HG03460 (cell line): Measurements from ENCODE around the gene ANKRD62.
"Not testable (repeated sequence)": the region's sequence is repeated elsewhere in the genome, so short reads cannot be mapped to it uniquely, and the experiment has no call there.

ENCODE experiments used
- ATAC-seq: cut with Tn5 transposase; IDR thresholded peaks from one replicate; pipeline ENCODE4 v1.9.1; 2021; ENCODE audit not compliant: unreplicated experiment

ANKRD62 gene

DNA sequence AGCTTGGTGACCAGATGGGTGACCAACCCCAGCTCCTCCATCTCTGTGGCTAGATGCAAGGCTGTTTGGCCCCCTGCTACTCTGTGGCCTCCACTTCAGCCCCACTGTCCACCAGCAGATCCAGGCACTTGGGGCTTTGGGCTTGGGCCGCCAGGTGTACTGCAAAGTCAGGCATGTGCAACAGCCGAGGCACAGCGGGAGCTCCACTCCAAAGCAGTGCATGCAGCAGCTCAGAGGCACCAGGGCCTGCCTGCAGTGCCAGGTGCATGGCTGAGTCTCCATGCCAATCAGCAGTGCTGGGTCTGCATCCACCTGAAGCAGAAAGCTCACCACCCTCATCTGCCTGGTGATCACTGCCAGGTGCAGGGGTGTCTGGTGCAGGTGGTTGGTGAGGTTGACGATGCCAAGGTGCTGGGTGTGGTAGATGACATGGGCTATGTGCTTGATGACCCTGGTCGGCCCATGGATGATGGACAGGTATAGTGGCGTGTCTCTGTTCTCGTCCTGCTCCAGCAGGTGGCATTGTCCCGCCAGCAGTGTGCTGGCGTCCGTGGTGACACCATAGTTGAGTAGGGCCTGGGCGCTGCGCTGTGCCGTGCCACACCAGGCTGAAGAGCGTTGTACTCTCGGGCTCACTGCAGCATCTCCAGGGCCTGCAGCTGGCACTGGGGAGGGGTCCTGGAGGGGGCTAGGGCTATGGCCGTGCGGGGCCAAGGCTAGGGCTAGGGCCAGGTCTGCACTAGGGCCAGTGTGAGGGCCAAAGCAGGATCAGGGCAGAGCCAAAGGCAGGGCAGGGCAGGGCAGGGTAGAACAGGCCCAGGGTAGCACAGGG, 1.0 kb upstream of the ANKRD62 start:
- no peak for ATAC-seq

DNA sequence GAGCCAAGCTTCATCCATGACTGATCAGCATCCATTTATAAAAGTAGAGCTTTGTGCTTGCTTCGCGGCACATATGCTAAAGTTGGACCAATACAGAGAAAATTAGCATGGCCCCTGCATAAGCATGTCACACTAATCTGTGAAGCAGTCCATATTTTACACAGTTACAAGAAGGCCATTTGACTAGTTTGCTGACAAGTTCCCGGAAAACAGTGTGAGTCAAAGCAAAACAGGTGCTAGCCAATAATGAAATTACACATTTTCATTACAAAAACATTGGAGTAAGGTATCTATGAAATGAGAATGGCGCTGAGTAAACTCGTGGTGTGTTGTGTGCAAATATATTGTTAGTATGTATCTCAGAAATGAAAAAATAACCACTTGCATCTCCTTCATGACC, 4.7 kb downstream of the ANKRD62 start:
- no peak for ATAC-seq

DNA sequence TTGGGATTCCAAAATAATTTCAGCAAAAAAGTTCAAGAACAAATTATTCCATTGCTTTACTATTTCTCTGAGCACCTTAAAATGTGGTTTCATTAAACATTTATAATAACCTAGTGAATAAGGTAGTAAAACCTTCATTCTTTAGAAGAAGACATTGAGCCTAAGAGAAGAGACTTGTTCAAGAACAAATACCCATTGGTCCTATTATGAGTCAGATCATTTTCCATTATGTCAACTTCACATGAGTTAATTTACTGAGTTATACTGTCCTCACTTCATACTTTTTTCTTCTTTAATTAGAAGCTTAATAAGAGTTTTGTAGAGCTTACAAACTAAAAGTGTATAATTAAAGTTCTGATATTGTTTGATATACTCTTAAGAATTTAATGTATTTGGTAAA, 5.5 kb downstream of the ANKRD62 start:
- ATAC-seq, result no peak

DNA sequence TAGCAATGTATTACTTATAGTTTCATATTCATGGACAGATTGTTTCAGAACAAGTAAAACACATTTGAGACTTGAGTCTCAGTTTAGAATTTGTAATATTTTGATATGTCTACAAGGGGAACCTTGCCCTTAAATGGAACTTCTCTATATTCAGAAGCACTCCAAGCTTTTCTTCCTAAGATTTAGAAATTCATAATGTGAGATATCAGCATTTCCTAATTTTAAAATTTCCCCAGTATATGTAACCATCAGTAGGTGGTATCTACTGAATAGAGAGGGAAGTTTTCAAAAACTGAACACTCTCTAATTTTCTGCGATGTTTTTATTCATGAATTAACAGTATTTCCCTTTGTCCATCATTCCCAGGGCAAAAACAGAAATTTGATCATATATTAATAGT, 7.6 kb downstream of the ANKRD62 start:
- no peak for ATAC-seq

DNA sequence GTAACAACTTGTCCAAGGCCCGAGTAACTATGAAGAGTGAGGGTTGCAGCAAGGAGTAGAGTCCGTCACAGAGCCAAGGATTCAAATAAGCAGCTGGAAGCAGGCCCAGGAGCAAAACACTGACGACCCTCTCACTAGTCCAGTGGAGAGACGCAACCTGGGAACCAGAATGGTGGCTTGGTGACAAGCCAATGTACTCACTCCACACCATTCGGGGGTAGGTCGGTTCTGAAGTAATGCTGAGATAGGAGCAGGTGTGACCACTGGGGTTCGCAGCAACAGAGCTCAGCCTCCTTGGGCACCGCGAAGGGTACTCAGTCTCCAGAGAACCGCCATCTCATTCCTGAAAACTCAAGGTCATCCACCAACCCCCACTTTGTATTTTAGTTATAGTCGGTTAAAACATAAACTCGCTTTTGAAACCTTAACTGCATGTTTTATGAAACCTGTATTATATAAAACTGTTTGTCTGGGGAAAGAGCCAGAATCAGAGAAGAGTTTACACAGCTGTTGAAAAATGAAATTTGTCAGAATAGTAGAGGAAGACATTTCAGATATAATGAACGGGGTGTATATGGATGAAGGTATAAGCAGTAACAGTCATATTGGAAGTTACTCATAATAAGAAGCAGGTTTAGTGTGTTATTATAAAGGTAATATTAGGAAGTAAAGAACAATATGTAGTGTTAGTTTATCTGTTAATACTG, 8.6 kb downstream of the ANKRD62 start:
- no peak for ATAC-seq

DNA sequence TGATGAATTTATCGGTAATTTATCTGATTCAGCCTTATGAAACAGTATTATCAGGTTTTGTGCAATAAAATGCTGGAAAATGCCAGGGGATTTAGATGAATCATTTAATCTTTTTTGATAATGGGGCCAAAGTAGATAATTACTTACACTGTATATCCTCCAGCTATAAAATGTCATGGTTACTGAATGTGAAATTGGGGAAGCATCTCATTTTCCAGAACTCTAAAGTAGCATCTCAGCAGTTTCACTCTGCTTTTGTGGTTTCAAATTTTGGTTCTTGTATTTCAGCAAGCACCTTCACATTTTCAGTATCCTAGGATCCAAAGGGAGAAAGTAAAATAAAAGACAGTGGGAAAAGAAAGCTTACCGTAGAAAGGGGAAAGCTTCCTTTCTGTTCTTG, 12.8 kb downstream of the ANKRD62 start:
- ATAC-seq, result no peak

DNA sequence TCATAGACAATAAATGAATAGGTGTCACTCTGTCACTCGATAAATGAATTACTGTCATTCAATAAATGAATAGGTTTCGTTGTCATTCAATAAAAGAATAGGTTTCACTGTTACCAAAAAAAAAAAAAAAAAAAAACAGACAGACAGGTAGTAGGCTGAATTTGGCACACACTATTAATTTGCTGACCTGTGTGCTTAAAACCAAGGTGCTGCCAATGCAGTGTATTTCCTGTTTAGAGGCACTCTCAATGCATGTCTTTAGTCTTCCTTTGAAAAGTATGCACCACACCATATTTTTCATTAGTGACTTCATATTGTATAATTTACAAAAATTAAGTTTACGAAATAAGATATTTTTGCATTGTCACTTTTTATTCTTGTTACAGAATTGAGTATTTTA, 16.2 kb downstream of the ANKRD62 start:
- ATAC-seq, result no peak

DNA sequence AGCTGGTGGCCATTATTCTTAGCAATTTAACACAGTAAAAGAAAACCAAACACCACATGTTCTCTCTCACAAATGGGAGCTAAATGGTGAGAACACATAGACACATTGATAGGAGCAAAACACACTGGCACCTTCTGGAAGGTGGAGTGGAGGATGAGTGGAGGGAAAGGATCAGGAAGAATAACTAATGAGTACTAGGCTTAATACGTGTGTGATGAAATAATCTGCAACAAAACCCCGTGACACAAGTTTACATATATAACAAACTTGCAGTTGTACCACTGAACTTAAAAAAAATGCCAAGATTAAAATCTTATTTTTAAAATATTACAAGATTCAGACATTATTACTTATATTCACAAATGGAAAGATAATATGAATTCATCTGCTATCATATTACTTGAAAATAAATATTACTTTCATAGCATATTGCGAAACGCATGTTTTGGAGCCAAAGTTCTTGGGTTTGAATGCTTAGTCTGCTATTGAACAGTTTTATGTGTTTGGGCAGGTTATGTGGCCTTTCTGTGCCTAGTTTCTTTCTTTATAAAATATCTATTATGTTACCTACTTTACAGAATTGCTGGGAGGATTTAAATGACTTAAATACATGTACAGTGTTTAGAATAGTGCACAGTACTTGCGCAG, 20.5 kb downstream of the ANKRD62 start:
- ATAC-seq, result no peak

DNA sequence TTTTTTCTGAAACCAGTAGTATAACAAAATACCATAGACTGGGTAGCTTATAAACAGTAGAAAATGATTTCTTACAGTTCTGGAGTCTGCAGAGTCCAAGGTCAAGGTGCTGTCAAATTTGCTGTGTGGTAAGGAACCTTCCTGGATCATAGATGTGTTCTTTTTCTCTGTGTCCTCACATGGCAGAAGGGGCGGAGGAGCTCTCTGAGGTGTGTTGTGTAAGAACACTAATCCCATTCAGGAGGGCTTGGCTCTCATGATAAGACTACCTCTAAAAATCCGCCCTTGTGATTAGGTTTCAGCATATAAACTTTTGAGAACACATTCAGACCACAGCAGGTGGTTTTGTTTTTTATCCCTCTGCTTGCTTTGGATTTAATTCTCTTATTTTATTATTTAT, 25.7 kb downstream of the ANKRD62 start:
- ATAC-seq, result no peak

DNA sequence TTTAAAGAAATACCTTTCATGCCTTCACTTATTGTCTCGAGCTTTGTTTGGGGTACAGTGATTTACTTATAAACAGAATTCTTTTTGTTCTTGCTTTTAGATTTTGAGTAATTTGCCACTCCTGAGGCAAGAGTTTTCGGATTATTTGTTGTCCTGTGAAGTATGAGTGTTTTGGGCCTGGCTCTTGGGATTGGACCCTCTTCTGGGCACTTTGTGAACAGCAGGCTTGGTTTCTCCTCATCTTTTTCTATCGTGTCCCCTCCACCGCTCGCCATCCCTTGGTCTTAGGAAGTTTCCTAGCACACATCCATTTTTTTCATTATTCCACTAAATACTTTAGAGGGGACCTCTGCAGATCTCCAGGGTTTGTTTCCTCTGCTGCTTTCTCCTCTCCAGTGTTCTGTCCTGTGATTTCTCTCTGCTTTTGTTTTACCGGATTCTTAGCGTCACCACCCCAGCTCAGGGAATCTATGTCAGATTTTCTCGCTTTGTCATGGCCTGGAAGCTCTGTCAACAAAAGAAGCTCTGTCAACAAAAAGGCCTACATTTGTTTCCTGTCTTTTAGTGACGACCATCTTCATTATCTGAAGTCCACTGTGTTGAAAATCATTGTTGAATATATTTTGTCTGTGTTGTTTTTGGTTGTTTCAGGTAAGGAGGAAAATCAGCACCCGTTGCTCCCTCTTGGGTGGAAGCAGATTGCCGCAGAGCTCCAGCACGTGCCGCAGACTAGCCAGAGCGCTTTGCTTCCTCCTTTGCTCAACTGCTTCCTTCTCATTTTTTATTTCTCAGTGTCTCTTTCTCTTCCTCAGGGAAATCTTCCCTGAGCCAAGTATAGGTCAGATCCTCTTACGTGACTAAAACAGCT, 27.8 kb downstream of the ANKRD62 start:
- no peak for ATAC-seq

DNA sequence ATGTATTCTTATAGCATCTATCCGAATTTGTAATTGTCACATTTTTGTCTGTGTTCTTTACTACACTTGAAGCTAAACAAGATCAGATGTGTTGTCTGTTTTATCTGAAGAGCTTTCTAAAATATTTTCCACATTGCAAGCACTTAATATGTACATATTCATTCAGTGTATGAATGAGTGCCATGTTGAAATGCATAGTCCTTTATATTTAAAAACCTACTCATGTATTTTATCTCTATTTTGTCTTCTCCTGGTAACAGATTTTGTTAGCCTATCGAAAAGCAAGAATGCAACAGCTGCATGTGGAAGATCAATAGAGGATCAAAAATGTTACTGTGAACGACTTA, 28.4 kb downstream of the ANKRD62 start:
- ATAC-seq, result not testable (repeated sequence)

DNA sequence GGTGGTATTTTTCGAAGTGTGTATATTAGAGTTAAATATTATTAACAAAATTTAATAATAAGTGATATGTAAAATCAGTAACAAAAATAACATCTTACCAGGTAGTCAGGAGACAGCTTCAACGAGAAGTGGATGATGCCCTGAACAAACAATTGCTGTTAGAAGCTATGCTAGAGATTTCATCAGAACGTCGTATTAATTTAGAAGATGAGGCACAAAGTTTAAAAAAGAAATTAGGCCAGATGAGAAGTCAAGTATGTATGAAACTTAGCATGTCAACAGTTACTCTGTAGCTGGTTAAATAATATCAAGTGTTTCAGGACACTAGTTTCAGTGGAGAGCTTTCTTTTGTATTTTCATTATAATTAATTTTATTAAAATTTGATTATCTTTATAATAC, 34.0 kb downstream of the ANKRD62 start:
- not testable (repeated sequence) for ATAC-seq

DNA sequence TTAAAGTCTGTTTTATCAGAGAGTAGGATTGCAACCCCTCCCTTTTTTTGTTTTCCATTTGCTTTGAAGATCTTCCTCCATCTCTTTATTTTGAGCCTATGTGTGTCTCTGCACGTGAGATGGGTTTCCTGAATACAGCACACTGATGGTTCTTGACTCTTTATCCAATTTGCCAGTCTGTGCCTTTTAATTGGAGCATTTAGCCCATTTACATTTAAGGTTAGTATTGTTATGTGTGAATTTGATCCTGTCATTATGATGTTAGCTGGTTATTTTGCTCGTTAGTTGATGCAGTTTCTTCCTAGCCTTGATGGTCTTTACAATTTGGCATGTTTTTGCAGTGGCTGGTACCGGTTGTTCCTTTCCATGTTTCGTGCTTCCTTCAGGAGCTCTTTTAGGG, 45.2 kb downstream of the ANKRD62 start:
- not testable (repeated sequence) for ATAC-seq

DNA sequence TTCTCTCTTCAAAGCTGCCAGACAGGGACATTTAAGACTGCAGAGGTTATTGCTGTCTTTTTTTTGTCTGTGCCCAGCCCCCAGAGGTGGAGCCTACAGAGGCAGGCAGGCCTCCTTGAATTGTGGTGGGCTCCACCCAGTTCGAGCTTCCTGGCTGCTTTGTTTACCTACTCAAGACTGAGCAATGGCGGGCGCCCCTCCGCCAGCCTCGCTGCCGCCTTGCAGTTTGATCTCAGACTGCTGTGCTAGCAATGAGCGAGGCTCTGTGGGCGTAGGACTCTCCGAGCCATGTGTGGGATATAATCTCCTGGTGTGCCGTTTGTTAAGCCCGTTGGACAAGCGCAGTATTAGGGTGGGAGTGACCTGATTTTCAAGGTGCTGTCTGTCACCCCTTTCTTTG, 47.2 kb downstream of the ANKRD62 start:
- not testable (repeated sequence) for ATAC-seq

DNA sequence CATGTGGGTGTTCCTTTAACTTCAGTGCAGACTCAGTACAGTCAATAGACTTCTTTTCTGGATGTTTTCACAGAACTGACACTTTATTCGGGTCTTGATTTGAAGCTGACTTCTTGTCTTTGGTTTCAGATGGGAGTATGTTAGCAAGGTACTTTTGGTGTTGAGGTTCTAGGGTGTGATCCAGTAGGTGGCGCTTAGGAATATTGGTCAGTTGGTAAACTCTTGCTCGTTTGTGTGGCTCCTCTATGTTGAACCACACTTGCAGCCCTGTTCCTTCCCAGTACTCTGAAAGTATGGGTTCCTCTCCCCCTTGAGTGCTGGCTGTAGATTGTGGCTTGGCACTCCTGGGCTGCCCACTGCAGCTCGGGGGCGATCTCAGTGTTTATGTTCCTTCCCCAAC, 48.1 kb downstream of the ANKRD62 start:
- not testable (repeated sequence) for ATAC-seq

DNA sequence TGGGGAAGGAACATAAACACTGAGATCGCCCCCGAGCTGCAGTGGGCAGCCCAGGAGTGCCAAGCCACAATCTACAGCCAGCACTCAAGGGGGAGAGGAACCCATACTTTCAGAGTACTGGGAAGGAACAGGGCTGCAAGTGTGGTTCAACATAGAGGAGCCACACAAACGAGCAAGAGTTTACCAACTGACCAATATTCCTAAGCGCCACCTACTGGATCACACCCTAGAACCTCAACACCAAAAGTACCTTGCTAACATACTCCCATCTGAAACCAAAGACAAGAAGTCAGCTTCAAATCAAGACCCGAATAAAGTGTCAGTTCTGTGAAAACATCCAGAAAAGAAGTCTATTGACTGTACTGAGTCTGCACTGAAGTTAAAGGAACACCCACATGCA, 55.8 kb downstream of the ANKRD62 start:
- ATAC-seq, result not testable (repeated sequence)

DNA sequence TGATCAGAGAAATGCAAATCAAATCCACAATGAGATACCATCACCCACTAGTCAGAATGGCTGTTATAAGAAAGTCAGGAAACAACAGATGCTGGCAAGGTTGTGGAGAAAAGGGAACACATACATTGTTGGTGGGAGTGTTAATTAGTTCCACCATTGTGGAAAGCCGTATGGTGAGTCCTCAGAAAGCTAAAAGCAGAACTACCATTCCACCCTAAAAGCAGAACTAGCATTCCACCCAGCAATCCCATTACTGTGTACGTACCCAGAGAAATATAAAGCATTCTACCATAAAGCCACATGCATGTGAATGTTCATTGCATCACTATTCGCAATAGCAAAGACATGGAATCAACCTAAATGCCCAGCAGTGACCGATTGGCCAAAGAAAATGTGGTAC, 60.7 kb downstream of the ANKRD62 start:
- no peak for ATAC-seq

DNA sequence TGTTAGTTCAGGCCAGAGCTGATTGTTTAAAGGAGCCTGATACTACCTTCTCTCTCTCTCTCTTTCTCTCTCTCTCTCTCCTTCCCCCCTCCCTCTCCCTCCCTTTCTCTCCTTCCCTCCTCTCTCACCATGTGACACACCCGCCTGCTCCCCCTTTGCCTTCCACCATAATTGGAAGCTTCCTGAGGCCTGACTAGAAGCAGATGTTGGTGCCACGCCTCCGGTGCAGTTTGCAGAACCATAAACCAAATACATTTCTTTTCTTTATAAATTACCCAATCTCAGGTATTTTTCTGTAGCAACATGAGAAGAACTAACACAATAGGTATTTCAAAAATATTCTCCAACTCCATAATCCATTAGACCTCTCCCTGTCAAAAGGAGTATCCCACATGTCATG, 62.4 kb downstream of the ANKRD62 start:
- no peak for ATAC-seq

DNA sequence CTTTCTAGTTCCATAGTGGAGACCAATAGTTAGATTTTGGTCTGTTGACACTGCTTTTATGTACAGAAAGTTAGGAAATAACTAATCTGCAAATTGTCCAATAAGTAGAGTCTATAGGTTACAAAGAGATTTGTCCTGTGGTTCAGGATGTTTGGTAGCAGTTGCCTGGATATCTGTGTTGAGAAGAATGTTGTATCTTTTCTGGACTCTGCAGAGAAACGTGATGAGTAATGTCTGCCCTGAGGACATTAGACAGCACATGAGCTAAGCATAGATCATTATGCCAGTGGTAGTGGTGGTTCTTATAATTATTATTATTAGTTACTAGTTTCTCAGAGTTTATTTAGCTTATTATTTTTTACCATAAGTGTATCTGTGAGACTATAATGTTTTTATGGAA, 65.8 kb downstream of the ANKRD62 start:
- no peak for ATAC-seq

DNA sequence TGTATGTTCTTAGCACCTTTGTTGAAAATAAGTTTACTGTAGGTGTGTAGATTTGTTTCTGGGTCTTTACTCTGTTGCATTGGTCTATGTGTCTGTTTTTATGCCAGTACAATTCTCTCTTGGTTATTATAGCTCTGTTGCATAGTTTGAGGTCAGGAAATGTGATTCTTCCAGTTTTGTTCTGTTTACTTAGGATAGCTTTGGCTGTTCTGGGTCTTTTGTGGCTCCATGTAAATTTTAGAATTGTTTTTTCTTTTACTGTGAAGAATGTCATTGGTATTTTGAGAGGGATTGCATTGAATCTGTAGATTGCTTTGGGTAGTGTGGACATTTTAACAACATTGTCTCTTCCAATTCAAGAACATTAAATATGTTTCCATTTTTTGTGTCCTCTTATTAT, 69.1 kb downstream of the ANKRD62 start:
- no peak for ATAC-seq
